K562 (cell line): ENCODE measurements around the gene ITPK1. TPM values are rescaled to one million over a fixed set of nuclear protein-coding genes. Genes with fewer than 3 reads are reported as not detected.

Experiments
- CBFA2T2 ChIP-seq: fragments of 450-650 bp; conservative IDR thresholded peaks from 2 replicates; pipeline ENCODE4 v1.6.1; 2017; ENCODE audit warnings: mild to moderate bottlenecking
- CREM ChIP-seq: IDR thresholded peaks from 2 replicates; pipeline ENCODE4 v1.6.1; 2014; ENCODE audit warnings: antibody characterized with exemption, low read depth
- CTBP1 ChIP-seq: fragments of 450-650 bp; IDR thresholded peaks from 2 replicates; pipeline ENCODE4 v1.6.1; 2016; ENCODE audit warnings: borderline replicate concordance
- DACH1 ChIP-seq: fragments of 450-650 bp; IDR thresholded peaks from 2 replicates; pipeline ENCODE4 v1.6.1; 2018; ENCODE audit not compliant: partially characterized antibody
- FOXM1 ChIP-seq, 2 experiments: fragments of 450-650 bp in 1 of 2; sonication (generic) in 1 of 2; formaldehyde crosslinking in 1 of 2; IDR thresholded peaks; 2 replicates each; pipeline versions ENCODE4 v1.6.1 to v1.9.0; 2017 to 2022; ENCODE audit warnings: low read depth in 2 of 2, mild to moderate bottlenecking in 2 of 2, missing genetic modification reagents in 1 of 2, moderate library complexity in 1 of 2
- HMG20B ChIP-seq: fragments of 250-450 bp; sonication (Bioruptor Pico); IDR thresholded peaks from 2 replicates; pipeline ENCODE4 v1.5.0; 2021; ENCODE audit warnings: mild to moderate bottlenecking
- KDM1A ChIP-seq, 2 experiments: fragments of 450-650 bp; IDR thresholded peaks; 2 replicates each; pipeline ENCODE4 v1.6.1; 2016; ENCODE audit warnings: mild to moderate bottlenecking in 2 of 2
- KLF1 ChIP-seq: fragments of 450-650 bp; IDR thresholded peaks from 2 replicates; pipeline ENCODE4 v1.6.1; 2016; ENCODE audit warnings: missing genetic modification characterization, missing compliant biosample characterization
- MEIS2 ChIP-seq: fragments of 450-650 bp; IDR thresholded peaks from 2 replicates; pipeline ENCODE4 v1.6.1; 2014; ENCODE audit warnings: mild to moderate bottlenecking; ENCODE audit not compliant: partially characterized antibody
- NRF1 ChIP-seq, 2 experiments: fragments of 450-650 bp; IDR thresholded peaks in 1 of 2; conservative IDR thresholded peaks in 1 of 2; 2 replicates each; pipeline ENCODE4 v1.6.1; 2014; ENCODE audit warnings: mild to moderate bottlenecking in 2 of 2
- PHF20 ChIP-seq: fragments of 450-650 bp; IDR thresholded peaks from 2 replicates; pipeline ENCODE4 v1.6.1; 2018; ENCODE audit not compliant: partially characterized antibody
- SMARCA4 ChIP-seq: fragments of 450-650 bp; IDR thresholded peaks from 2 replicates; pipeline ENCODE4 v1.6.1; 2016
- TCF3 ChIP-seq: sonication (generic); formaldehyde crosslinking; IDR thresholded peaks from 2 replicates; pipeline ENCODE4 v1.4.0; 2020; ENCODE audit warnings: mild to moderate bottlenecking, missing genetic modification reagents
- TEAD4 ChIP-seq, 2 experiments: sonication (generic) in 1 of 2; formaldehyde crosslinking in 1 of 2; IDR thresholded peaks; 2 replicates each; pipeline versions ENCODE4 v1.6.1 to v1.8.0; 2012 to 2022; ENCODE audit warnings: borderline replicate concordance in 1 of 2, inconsistent platforms in 1 of 2, low read length in 1 of 2, mild to moderate bottlenecking in 1 of 2, missing genetic modification reagents in 1 of 2
- ZNF224 ChIP-seq: sonication (generic); formaldehyde crosslinking; IDR thresholded peaks from 2 replicates; pipeline ENCODE4 v1.8.0; 2022; ENCODE audit warnings: mild to moderate bottlenecking, missing genetic modification reagents
- polyA plus RNA-seq, 8 experiments: library from polyadenylated mRNA; depleted of rRNA in 4 of 8; stranded (reverse) in 5 of 8; unstranded in 3 of 8; fragments of >200 nt; fragmentation: Nextera tagmentation in 2 of 8; fragmentation: Illumina TruSeq in 1 of 8; extraction: Ambion mirVana in 2 of 8; extraction: Trizol in 1 of 8; gene quantifications; 2 replicates each; pipeline versions ENCODE4 v1.2.1 to v1.2.3, GENCODE V29; 2011 to 2014; ENCODE audit warnings: inconsistent platforms in 1 of 8, missing spikeins in 1 of 8
- total RNA-seq, 7 experiments: library from RNA; depleted of rRNA in 6 of 7; stranded (reverse); fragments of >200 nt in 6 of 7; fragmentation: Illumina TruSeq in 2 of 7; extraction: Trizol in 2 of 7; gene quantifications; 2 replicates each; pipeline versions ENCODE4 v1.2.1 to v1.2.3, GENCODE V29; 2011 to 2021; ENCODE audit warnings: low replicate concordance in 1 of 7
- TF ChIP-seq, protein P1 (sequence below): sonication (generic); formaldehyde crosslinking; IDR thresholded peaks from 2 replicates; pipeline ENCODE4 v1.9.0; 2022; ENCODE audit warnings: mild to moderate bottlenecking, missing genetic modification reagents
- TF ChIP-seq, protein P2 (sequence below), 2 experiments: fragments of 450-650 bp in 1 of 2; sonication (generic) in 1 of 2; formaldehyde crosslinking in 1 of 2; IDR thresholded peaks in 1 of 2; conservative IDR thresholded peaks in 1 of 2; 2 replicates each; pipeline versions ENCODE4 v1.6.1 to v1.8.1; 2016 to 2023; ENCODE audit warnings: mild to moderate bottlenecking in 2 of 2, moderate library complexity in 2 of 2, inconsistent platforms in 1 of 2, missing genetic modification reagents in 1 of 2
- TF ChIP-seq, protein P3 (sequence below), 2 experiments: fragments of 450-650 bp; IDR thresholded peaks; 2 replicates each; pipeline ENCODE4 v1.6.1; 2016; ENCODE audit warnings: mild to moderate bottlenecking in 2 of 2, borderline replicate concordance in 1 of 2, low read depth in 1 of 2, moderate library complexity in 1 of 2

Gene ITPK1
- total and polyA plus RNA-seq, 9 of the 15 experiments (the other 6 are each of a cell fraction or from before 2014, with no cell fraction given) = 1.2 to 39.2 (median 23.0) TPM

DNA sequence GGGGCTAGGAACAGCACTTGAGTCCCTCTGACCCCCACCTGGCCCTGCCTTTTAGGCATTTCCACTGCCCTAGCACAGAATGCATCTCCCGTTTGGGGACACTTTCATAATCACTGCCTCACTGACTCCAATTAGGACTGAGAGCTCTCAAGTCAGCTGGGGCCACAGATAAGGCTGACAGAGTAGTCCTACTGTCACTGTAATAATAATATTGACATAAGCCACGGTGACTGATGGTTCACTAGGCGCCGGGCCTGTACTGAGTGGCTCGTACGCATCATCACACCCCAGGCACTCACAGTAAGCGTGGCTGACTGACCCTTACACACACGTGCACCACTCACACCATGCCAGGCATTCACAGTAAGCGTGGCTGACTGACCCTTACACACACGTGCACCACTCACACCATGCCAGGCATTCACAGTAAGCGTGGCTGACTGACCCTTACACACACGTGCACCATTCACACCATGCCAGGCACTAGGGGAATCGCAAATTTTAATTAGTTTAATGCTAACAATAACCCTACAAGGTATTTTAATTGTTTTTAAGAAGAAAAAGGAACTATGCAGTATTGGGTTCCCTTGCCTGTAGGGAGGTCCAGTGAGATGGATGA, 105.1 kb downstream of the ITPK1 start (continued):
- TF ChIP-seq CBFA2T2 (peak; percentile 62), ZNF224 (CRISPR knock-in tag) (no peak), KLF1 (tag) (no peak), TEAD4 (IDR thresholded peaks at IDR 0.05; ENCODE audit: low read length) (peak; percentile 62), TEAD4 (CRISPR knock-in tag; IDR thresholded peaks at IDR 0.05; ENCODE audit: borderline replicate concordance) (no peak), CREM (peak; percentile 46; the same call in 1 of the 2 replicates), FOXM1 (IDR thresholded peaks at IDR 0.05; ENCODE audit: low read depth) (peak; percentile 31; the same call in 1 of the 2 replicates), FOXM1 (CRISPR knock-in tag; IDR thresholded peaks at IDR 0.05; ENCODE audit: low read depth) (no peak), KDM1A (IDR thresholded peaks at IDR 0.05) (peak; percentile 87 to 91), NRF1 (conservative IDR thresholded peaks at IDR 0.05 in 1 of 2, IDR thresholded peaks at IDR 0.05 in 1 of 2) (peak; percentile 25 to 51; a peak in 1 of 4 replicates), CTBP1 (peak; percentile 32; the same call in 1 of the 2 replicates), HMG20B (no peak), PHF20 (no peak), TCF3 (CRISPR knock-in tag) (peak; percentile 85), DACH1 (peak; percentile 69), SMARCA4 (0 out of 2 replicates have a peak, but pooled peaks have one; percentile 19), MEIS2 (peak; percentile 96)
- TF ChIP-seq, protein P1, sequence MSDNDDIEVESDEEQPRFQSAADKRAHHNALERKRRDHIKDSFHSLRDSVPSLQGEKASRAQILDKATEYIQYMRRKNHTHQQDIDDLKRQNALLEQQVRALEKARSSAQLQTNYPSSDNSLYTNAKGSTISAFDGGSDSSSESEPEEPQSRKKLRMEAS (CRISPR knock-in tag) = peak; percentile 25; the same call in 1 of the 2 replicates
- TF ChIP-seq, protein P2, sequence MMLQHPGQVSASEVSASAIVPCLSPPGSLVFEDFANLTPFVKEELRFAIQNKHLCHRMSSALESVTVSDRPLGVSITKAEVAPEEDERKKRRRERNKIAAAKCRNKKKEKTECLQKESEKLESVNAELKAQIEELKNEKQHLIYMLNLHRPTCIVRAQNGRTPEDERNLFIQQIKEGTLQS (IDR thresholded peaks at IDR 0.05) = no peak
- TF ChIP-seq, protein P2 (CRISPR knock-in tag; conservative IDR thresholded peaks at IDR 0.05) = no peak
- TF ChIP-seq, protein P3, sequence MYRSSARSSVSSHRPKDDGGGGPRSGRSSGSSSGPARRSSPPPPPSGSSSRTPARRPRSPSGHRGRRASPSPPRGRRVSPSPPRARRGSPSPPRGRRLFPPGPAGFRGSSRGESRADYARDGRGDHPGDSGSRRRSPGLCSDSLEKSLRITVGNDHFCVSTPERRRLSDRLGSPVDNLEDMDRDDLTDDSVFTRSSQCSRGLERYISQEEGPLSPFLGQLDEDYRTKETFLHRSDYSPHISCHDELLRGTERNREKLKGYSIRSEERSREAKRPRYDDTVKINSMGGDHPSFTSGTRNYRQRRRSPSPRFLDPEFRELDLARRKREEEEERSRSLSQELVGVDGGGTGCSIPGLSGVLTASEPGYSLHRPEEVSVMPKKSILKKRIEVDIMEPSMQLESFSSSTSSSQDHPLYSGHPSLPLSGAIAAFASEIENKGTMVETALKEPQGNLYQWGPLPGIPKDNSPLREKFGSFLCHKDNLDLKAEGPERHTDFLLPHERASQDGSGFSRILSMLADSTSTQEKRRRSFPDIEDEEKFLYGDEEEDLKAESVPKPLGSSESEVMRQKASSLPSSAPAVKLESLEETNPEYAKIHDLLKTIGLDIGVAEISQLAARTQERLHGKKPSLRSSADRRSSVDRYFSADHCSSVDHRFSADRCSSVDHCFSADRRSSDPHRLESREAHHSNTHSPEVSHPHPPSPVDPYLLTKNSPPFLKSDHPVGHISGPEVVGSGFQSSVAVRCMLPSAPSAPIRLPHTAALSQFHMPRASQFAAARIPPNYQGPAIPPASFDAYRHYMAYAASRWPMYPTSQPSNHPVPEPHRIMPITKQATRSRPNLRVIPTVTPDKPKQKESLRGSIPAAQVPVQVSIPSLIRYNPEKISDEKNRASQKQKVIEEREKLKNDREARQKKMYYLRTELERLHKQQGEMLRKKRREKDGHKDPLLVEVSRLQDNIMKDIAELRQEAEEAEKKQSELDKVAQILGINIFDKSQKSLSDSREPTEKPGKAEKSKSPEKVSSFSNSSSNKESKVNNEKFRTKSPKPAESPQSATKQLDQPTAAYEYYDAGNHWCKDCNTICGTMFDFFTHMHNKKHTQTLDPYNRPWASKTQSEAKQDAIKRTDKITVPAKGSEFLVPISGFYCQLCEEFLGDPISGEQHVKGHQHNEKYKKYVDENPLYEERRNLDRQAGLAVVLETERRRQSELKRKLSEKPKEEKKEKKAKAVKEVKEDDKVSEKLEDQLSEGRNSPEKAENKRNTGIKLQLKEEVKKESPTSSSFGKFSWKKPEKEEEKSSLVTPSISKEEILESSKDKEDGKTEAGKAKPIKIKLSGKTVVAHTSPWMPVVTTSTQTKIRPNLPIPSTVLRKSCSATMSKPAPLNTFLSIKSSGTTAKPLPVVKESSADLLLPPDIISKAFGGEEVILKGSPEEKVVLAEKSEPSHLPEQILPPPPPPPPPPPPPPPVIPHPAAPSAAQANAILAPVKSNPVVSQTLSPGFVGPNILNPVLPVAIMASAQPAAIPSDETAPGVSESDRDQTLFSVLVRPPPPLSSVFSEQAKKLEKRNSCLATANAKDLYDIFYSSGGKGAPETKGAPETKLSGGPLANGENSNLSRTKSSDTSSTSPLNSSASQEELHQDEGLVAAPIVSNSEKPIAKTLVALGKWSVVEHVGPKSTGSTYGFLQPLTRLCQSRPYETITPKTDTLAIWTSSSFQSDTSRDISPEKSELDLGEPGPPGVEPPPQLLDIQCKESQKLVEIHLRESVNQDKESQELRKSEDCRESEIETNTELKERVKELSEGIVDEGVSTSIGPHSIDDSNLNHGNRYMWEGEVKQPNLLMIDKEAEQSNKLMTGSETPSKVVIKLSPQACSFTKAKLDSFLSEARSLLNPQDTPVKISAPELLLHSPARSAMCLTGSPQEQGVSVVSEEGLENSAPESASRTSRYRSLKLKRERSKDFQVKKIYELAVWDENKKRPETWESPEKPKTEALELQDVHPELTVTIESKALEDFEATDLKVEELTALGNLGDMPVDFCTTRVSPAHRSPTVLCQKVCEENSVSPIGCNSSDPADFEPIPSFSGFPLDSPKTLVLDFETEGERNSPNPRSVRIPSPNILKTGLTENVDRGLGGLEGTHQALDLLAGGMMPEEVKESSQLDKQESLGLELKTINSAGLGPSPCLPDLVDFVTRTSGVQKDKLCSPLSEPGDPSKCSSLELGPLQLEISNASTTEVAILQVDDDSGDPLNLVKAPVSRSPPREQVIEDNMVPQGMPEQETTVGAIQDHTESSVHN (IDR thresholded peaks at IDR 0.05; ENCODE audit: borderline replicate concordance in 1 of 2, low read depth in 1 of 2) = 0 out of 4 replicates have a peak, but pooled peaks of 1 of the 2 experiments have one; percentile 40
